Testis (tissue), 3 donors: ENCODE data around the gene PCDHB3. TPM values are rescaled to one million over a fixed set of nuclear protein-coding genes. Genes with fewer than 3 reads are reported as not detected.
A peak's percentile ranks its signal among the peaks of the same experiment; 100 is the strongest.
"Not testable (repeated sequence)": the region's sequence is repeated elsewhere in the genome, so short reads cannot be mapped to it uniquely, and the experiment has no call there.

ENCODE experiments used
- DNase-seq: peaks from one replicate; pipeline ENCODE4 v3.0.0-alpha.2; 2019
- H3K27ac ChIP-seq, 2 donors: fragments of 200-600 bp; sonication (generic); one replicate each; pipeline ENCODE4 v1.5.1; 2019
- H3K27me3 ChIP-seq: fragments of 200-600 bp; sonication (generic); one replicate; pipeline ENCODE4 v1.5.1; 2019
- H3K36me3 ChIP-seq: fragments of 200-600 bp; sonication (generic); one replicate; pipeline ENCODE4 v1.5.1; 2017; ENCODE audit warnings: low read depth; ENCODE audit errors: missing control alignments
- H3K4me1 ChIP-seq: fragments of 200-600 bp; sonication (generic); one replicate; pipeline ENCODE4 v1.5.1; 2019
- H3K4me3 ChIP-seq, 2 donors: fragments of 200-600 bp; sonication (generic); one replicate each; pipeline ENCODE4 v1.5.1; 2017 to 2019
- H3K9me3 ChIP-seq: fragments of 200-600 bp; sonication (generic); one replicate; pipeline ENCODE4 v1.5.1; 2017
- POLR2A ChIP-seq: fragments of 450-650 bp; IDR thresholded peaks from one replicate; pipeline ENCODE4 v1.6.1; 2017; ENCODE audit warnings: antibody characterized with exemption, mild to moderate bottlenecking, moderate library complexity
- WGBS, 2 donors: methylation state at CpG; one replicate each; pipeline ENCODE4 v1.1.5; 2018; 5-methylcytosine and 5-hydroxymethylcytosine counted together
- intact Hi-C: fragments of 100-400 bp; cut with DNase I; formaldehyde crosslinking; loops from one replicate; pipeline ENCODE4 v1.15.1; 2023; ENCODE audit warnings: low total_unique reads
- polyA plus RNA-seq: library from polyadenylated mRNA; stranded (reverse); fragments of 350-450 nt; fragmentation: Illumina TruSeq; extraction: RNeasy Lipid Tissue Mini Kit (QIAGEN cat#74804); gene quantifications from one replicate; pipeline ENCODE4 v1.2.3, GENCODE V29; 2014; ENCODE audit warnings: low read depth, low replicate concordance; ENCODE audit not compliant: insufficient read depth
- total RNA-seq, 2 donors: library from RNA; depleted of rRNA; stranded (reverse); fragments of >200 nt; gene quantifications; one replicate each; pipeline ENCODE4 v1.2.3, GENCODE V29; 2016
- TF ChIP-seq, protein P1 (sequence below), 3 experiments: fragments of 450-650 bp in 2 of 3; fragments of 200-600 bp in 1 of 3; sonication (generic) in 1 of 3; IDR thresholded peaks; one replicate each; pipeline ENCODE4 v1.5.1; 2016 to 2019; ENCODE audit warnings: antibody characterized with exemption in 3 of 3, mild to moderate bottlenecking in 2 of 3, moderate library complexity in 1 of 3

PCDHB3 gene
- total and polyA plus RNA-seq, 3 donors from 2014 or later, result 1.6 to 6.5 (median 3.1) TPM

DNA sequence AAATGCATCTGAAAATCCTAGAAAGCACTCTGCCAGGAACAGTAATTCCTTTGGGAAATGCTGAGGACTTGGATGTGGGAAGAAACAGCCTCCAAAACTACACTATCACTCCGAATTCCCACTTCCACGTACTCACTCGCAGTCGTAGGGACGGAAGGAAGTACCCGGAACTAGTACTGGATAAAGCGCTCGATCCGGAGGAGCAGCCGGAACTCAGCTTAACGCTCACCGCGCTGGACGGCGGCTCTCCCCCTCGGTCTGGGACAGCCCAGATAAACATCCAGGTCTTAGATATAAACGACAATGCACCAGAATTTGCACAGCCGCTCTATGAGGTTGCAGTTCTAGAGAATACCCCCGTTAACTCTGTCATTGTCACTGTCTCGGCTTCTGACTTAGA is 786 bp downstream of the PCDHB3 start:
- no peaks in the 10 kb centered on the region for H3K27me3 ChIP-seq
- H3K9me3 ChIP-seq, result no peaks in the 10 kb centered on the region
- whole genome bisulfite sequencing, 2 donors, result 26 to 61% methylated on average over 20 of the region's 20 CpGs
- H3K4me3 ChIP-seq, result peak overlapping the region; percentile 29 to 53
- TF ChIP-seq, protein P1, sequence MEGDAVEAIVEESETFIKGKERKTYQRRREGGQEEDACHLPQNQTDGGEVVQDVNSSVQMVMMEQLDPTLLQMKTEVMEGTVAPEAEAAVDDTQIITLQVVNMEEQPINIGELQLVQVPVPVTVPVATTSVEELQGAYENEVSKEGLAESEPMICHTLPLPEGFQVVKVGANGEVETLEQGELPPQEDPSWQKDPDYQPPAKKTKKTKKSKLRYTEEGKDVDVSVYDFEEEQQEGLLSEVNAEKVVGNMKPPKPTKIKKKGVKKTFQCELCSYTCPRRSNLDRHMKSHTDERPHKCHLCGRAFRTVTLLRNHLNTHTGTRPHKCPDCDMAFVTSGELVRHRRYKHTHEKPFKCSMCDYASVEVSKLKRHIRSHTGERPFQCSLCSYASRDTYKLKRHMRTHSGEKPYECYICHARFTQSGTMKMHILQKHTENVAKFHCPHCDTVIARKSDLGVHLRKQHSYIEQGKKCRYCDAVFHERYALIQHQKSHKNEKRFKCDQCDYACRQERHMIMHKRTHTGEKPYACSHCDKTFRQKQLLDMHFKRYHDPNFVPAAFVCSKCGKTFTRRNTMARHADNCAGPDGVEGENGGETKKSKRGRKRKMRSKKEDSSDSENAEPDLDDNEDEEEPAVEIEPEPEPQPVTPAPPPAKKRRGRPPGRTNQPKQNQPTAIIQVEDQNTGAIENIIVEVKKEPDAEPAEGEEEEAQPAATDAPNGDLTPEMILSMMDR (IDR thresholded peaks at IDR 0.05), result no peak
- TF ChIP-seq POLR2A, result no peak
- intact Hi-C loops, result no loop called here
- H3K4me1 ChIP-seq, result no peaks in the 10 kb centered on the region
- no peaks in the 10 kb centered on the region for H3K36me3 ChIP-seq
- H3K27ac ChIP-seq, result no peak overlapping the region
- no peak for DNase-seq

DNA sequence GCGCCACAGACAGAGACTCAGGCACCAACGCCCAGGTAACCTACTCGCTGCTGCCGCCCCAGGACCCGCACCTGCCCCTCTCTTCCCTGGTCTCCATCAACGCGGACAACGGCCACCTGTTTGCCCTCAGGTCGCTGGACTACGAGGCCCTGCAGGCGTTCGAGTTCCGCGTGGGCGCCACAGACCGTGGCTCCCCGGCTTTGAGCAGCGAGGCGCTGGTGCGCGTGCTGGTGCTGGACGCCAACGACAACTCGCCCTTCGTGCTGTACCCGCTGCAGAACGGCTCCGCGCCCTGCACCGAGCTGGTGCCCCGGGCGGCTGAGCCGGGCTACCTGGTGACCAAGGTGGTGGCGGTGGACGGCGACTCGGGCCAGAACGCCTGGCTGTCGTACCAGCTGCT is 1.8 kb downstream of the PCDHB3 start:
- H3K4me1 ChIP-seq, intact Hi-C loops, H3K27me3 ChIP-seq, DNase-seq, H3K36me3 ChIP-seq, H3K27ac ChIP-seq, H3K9me3 ChIP-seq: not testable (repeated sequence)
- peak overlapping the region in 1 of 2 donors; percentile 53 for H3K4me3 ChIP-seq
- WGBS, 2 donors, result 31 to 35% methylated on average over 9 to 10 of the region's 39 CpGs

DNA sequence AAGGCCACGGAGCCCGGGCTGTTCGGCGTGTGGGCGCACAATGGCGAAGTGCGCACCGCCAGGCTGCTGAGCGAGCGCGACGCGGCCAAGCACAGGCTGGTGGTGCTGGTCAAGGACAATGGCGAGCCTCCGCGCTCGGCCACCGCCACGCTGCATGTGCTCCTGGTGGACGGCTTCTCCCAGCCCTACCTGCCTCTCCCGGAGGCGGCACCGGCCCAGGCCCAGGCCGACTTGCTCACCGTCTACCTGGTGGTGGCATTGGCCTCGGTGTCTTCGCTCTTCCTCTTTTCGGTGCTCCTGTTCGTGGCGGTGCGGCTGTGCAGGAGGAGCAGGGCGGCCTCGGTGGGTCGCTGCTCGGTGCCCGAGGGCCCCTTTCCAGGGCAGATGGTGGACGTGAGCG is 2.2 kb downstream of the PCDHB3 start:
- peak overlapping the region in 1 of 2 donors; percentile 53 for H3K4me3 ChIP-seq
- 30% methylated on average over 18 of the region's 38 CpGs; no CpG with 5 or more reads in 1 of the 2 donors for whole genome bisulfite sequencing, 2 donors
- H3K27ac ChIP-seq, H3K27me3 ChIP-seq, H3K36me3 ChIP-seq, H3K9me3 ChIP-seq, H3K4me1 ChIP-seq, intact Hi-C loops, DNase-seq: not testable (repeated sequence)

DNA sequence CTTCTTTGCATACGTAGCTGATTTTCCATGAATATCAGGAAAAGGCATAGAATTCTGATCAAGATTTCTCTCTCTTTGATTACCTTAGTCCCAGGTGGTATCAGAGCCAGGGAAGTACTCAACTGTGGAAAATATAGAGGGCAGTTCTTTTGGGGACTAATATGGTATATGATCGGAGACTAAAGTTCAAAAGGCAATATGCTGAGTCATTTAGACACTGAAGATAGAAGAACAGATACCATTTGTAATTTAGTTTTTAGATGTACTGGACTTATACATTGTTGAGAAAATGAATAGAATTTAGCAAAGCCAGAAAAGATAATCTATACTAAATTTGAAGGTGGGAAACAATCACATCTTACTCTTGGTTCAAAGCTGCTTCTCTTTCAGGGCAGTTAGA is 5.1 kb downstream of the PCDHB3 start:
- WGBS, 2 donors, result 71 to 84% methylated on average over 2 of the region's 2 CpGs
- Histone ChIP-seq H3K36me3 (no peaks in the 10 kb centered on the region), H3K9me3 (no peaks in the 10 kb centered on the region), H3K4me3 (no peak overlapping the region), H3K4me1 (no peaks in the 10 kb centered on the region), H3K27me3 (no peaks in the 10 kb centered on the region), H3K27ac (no peak overlapping the region)
- TF ChIP-seq POLR2A, result no peak
- TF ChIP-seq, protein P1 (IDR thresholded peaks at IDR 0.05), result no peak
- no peak for DNase-seq
- intact Hi-C loops, result no loop called here

DNA sequence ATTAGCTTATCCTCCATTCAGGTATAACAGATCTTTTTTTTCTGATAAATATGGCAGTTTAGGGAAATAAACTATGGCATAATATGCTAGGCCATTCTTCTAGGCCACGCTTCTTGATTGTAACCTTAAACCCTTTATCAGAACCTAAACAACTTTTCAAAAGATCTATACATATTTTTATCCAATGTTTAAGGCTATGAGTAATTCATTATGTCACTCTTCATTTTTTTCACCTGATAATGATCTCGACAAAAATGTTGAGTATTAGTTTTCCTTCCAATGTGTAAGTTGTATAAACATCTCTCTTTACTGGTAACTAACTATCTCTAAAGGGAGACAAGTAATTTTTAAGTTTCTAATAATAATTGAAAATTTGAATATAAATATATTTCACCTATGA is 19.0 kb downstream of the PCDHB3 start:
- no peaks in the 10 kb centered on the region for H3K36me3 ChIP-seq
- no peaks in the 10 kb centered on the region for H3K27me3 ChIP-seq
- H3K9me3 ChIP-seq, result no peaks in the 10 kb centered on the region
- WGBS, 2 donors, result 44 to 72% methylated on average over 2 of the region's 2 CpGs
- intact Hi-C loops, result no loop called here
- TF ChIP-seq, protein P1 (IDR thresholded peaks at IDR 0.05), result no peak
- no peak for TF ChIP-seq POLR2A
- H3K4me1 ChIP-seq, result no peaks in the 10 kb centered on the region
- no peak overlapping the region for H3K27ac ChIP-seq
- no peak for DNase-seq
- no peak overlapping the region for H3K4me3 ChIP-seq

DNA sequence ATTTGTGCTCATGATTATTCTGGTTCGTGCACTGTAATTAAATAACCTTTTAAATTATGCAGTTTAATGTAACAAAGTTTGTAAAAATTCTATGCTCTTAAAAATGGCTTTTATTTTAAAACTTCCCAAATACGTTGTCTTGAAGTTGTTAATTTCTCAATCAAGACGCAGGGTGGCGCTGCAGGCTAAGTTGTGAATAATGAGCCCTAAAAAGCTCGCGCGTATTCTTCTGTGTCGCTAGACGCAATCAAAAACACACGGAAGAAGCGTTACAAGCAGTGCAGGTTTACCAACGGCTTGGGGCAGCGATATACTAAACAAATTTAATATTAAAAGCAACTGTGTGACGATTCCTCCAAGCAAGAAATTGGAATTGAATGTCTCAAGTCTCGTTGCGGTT is 21.3 kb downstream of the PCDHB3 start, which contains the start of gene PCDHB4:
Gene PCDHB4, plus strand, starts transcription at position 256 of the 400 bp plus-strand sequence. CDS start 181 bp downstream, outside the sequence.
- Histone ChIP-seq H3K27me3 (no peaks in the 10 kb centered on the region), H3K4me3 (peak within 1 kb of the TSS; percentile 6 to 40), H3K4me1 (no peaks in the 10 kb centered on the region), H3K36me3 (no peaks in the 10 kb centered on the region), H3K27ac (no peak within 1 kb of the TSS), H3K9me3 (no peaks in the 10 kb centered on the region)
- WGBS, 2 donors, result 12 to 13% methylated on average over 16 of the region's 16 CpGs
- TF ChIP-seq POLR2A, result no peak
- TF ChIP-seq, protein P1 (IDR thresholded peaks at IDR 0.05), result peak in 2 of 3 experiments; percentile 53 to 58
- DNase-seq, result peak; percentile 67
- intact Hi-C loops, result no loop called here
